ENCODE measurements around the gene TAS2R60. TPM values are rescaled to one million over a fixed set of nuclear protein-coding genes. Genes with fewer than 3 reads are reported as not detected.

The TAS2R60 gene
- total RNA-seq, 1 donor from 2014 or later: not detected

Other genes with a start within 250 kb of the TAS2R60 start
- gene TAS2R40, start 221.4 kb upstream of the TAS2R60 start, total RNA-seq: not detected in 2 replicates
- gene GSTK1, start 180.0 kb upstream of the TAS2R60 start, total RNA-seq: 141 and 171 TPM in 2 replicates
- 0.82 and 1.1 TPM in 2 replicates for gene TMEM139, start 158.5 kb upstream of the TAS2R60 start, total RNA-seq
- gene CASP2, start 155.1 kb upstream of the TAS2R60 start, total RNA-seq: 12.4 and 19.7 TPM in 2 replicates
- gene CLCN1, start 127.3 kb upstream of the TAS2R60 start, total RNA-seq: not detected in 2 replicates
- 0.53 and 1.6 TPM in 2 replicates for gene FAM131B, start 80.7 kb upstream of the TAS2R60 start, total RNA-seq
- 270 and 344 TPM in 2 replicates for gene ZYX, start 62.1 kb upstream of the TAS2R60 start, total RNA-seq
- not detected in 2 replicates for gene EPHA1, start 34.6 kb upstream of the TAS2R60 start, total RNA-seq
- gene TAS2R41, start 34.4 kb downstream of the TAS2R60 start, total RNA-seq: not detected in 2 replicates
- gene CTAGE15, start 128.3 kb downstream of the TAS2R60 start, total RNA-seq: not detected in 2 replicates
- 18.5 and 26.6 TPM in 2 replicates for gene TCAF2, start 177.5 kb downstream of the TAS2R60 start, total RNA-seq